NCI-H446 treated with DMSO at 0.1 percent for 48 hours (cell line): Measurements from ENCODE around the gene CRELD1.
"Not testable (repeated sequence)": the region's sequence is repeated elsewhere in the genome, so short reads cannot be mapped to it uniquely, and the experiment has no call there.

Experiments
- DNase-seq: peaks from one replicate; lab custom pipeline; 2025; lab: John Stamatoyannopoulos, UW

Gene CRELD1

GRCh38 chr3:9935966-9936510, 2.4 kb downstream of the CRELD1 start:
- no peak for DNase-seq

- no peak for DNase-seq
These were observed 4.0 kb downstream of the CRELD1 start for GRCh38 chr3:9937486-9938238.

- DNase-seq: no peak
These were observed 5.3 kb downstream of the CRELD1 start for GRCh38 chr3:9938966-9939365.

- DNase-seq: not testable (repeated sequence)
These were observed 6.3 kb downstream of the CRELD1 start for GRCh38 chr3:9939906-9940305.

- DNase-seq: no peak
These were observed 7.1 kb downstream of the CRELD1 start for GRCh38 chr3:9940746-9941145.

- no peak for DNase-seq
These were observed 8.5 kb downstream of the CRELD1 start for GRCh38 chr3:9942164-9942563.

- no peak for DNase-seq
These were observed 9.5 kb downstream of the CRELD1 start for GRCh38 chr3:9942934-9943690.

GRCh38 chr3:9944271-9944670, 10.6 kb downstream of the CRELD1 start:
- DNase-seq: no peak

GRCh38 chr3:9945358-9945757, 11.7 kb downstream of the CRELD1 start:
- DNase-seq: no peak

GRCh38 chr3:9946112-9947024, 12.7 kb downstream of the CRELD1 start:
- DNase-seq: no peak

- no peak for DNase-seq
These were observed 13.7 kb downstream of the CRELD1 start for GRCh38 chr3:9947025-9947995.

GRCh38 chr3:9948586-9948985, 15.0 kb downstream of the CRELD1 start:
- DNase-seq: no peak

GRCh38 chr3:9949115-9949514, 15.5 kb downstream of the CRELD1 start:
- DNase-seq: no peak

- DNase-seq: no peak
These were observed 16.0 kb downstream of the CRELD1 start for GRCh38 chr3:9949626-9950025.

- DNase-seq: no peak
These were observed 17.5 kb downstream of the CRELD1 start for GRCh38 chr3:9951126-9951525.

GRCh38 chr3:9951598-9951961, 17.9 kb downstream of the CRELD1 start:
- DNase-seq: no peak

GRCh38 chr3:9951962-9952805, 18.6 kb downstream of the CRELD1 start, which contains the start of gene PRRT3:
TSS of gene PRRT3 (minus strand) at chr3:9952408. CDS start at chr3:9950115, 2,293 bp downstream.
- no peak for DNase-seq

GRCh38 chr3:9955067-9955502, 21.5 kb downstream of the CRELD1 start:
- DNase-seq: no peak

- no peak for DNase-seq
These were observed 22.1 kb downstream of the CRELD1 start for GRCh38 chr3:9955611-9956352.
